GM21528 (cell line): ENCODE results near the gene LRIT2.

Experiments
- ATAC-seq: cut with Tn5 transposase; IDR thresholded peaks from one replicate; pipeline ENCODE4 v1.9.1; 2021; ENCODE audit warnings: mild to moderate bottlenecking, moderate library complexity; ENCODE audit not compliant: unreplicated experiment, low FRiP score

The LRIT2 gene

DNA sequence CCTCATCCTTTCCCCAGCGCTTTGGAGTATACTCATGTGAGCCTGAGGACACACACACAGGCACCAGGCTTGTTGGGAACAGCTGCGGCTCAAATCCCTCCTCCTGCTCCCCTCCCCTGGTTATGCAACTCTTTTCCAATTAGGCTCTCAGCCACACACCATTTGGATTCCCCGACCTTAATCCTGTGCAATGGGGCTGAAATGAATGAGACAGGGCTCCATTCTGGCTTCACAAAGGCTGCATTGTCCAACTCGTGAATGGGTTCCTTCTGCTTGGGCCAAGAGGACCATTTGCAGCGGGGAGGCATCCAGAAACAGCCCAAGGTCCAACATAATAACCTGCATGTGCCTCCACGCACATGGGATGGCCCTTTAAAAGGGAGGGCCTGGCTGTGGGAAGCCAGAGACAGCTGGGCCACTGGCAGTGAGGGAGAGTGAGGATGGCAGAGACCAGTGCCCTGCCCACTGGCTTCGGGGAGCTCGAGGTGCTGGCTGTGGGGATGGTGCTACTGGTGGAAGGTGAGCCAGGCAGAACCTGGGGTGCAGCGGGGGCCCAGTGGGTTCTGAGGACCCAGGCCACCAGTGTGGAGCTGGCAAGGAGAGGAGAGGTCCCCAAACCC, 19.4 kb upstream of the LRIT2 start, which contains the start of gene RGR:
Gene RGR, plus strand, starts transcription at position 403 of the 620 bp plus-strand sequence. Its CDS starts 38 bp downstream, at position 441.
- ATAC-seq: no peak

DNA sequence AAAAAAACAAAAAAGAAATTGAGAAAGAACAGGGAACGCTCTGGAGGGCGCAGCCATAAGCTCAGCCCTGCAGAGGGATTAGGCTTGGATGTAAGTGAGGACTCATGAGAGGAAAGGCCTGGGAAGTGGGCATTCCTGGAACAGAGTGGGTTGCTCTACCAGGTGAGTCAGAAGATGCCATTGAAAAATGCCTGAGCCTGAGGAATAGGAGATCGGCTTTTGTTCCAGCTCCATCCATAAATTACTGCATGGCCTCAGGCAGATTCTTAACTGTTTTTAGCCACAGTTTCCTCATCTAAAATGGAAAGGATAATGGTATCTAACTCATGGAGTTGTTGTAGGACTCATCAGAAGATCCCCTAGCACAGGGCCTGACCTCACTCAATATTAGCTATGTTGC, 18.4 kb upstream of the LRIT2 start:
- ATAC-seq: no peak

DNA sequence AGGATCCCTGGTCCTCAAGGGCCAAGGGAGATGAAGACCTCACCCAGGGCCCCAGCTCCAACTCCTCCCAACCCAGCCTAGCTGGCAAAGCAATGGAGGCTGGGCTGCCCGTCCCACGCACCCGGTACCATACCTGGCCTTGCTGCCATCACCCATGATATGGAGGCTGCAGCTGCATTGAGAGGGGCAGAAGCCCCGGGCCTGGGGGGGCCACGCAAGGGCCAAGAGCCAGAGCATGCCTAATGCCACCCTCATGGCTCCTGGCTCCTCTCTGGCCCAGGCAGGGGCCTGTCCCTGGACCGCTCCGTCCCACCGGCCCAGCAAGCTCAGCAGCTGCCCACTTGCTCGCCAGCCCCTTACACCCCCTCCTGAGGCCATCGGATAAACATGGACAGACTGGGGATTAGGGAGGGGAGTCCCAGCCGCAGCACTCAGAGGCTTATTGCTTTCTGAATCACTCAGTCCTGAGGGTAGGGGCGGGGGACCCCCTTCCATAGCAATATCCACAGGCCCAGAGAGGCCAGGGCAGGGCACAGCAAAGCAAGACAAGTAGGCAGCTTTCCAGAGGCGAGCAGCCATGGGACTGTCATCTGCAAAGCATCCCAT, 15.9 kb upstream of the LRIT2 start, which contains the start of gene LRIT1:
Gene LRIT1, minus strand, starts transcription at position 362 of the 606 bp plus-strand sequence. Its CDS starts 107 bp downstream, at position 255.
- no peak for ATAC-seq

- no peak for ATAC-seq
Observed at GRCh38 chr10:84238909-84239308, 13.6 kb upstream of the LRIT2 start.

GRCh38 chr10:84237199-84238051, 12.1 kb upstream of the LRIT2 start:
- no peak for ATAC-seq

DNA sequence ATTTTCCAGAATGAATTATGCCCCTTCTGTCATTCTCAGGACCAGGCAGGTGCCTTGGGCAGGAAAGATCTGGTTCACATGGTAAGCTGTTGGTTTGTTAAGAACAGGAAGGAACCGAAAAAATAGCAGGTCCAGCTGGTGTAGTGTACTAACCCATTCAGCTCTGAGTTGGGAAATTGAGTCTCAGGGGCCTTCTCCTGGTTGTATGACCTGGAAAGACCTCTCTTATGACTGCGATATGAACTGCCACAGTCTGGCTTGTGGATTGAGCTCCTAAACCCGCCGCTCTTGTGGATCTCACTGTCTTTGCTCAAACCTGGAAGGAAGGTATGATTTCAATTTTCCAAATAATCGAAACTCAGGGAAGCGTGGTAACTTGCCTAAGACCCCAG, 11.5 kb upstream of the LRIT2 start:
- ATAC-seq: no peak

GRCh38 chr10:84235096-84235495, 9.8 kb upstream of the LRIT2 start:
- ATAC-seq: no peak

DNA sequence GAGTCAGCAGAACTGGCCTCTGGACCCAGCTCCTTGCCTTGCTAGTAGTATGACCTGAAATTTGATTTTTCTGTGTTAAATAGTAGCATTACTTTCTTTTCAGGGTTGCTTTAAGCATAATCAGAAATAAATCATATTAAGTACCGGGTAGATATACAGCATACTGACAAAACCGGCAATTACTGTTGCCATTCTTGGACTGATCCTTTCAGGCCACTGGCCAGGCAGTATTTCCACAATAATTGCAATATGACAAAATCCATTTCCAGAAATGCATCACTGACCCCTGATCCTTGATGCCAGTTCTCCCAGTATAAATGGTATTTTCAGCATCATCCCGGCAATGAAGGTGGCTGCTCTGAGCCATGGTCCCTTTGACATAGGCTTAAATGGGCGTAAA, 9.1 kb upstream of the LRIT2 start:
- no peak for ATAC-seq

- no peak for ATAC-seq
Observed at GRCh38 chr10:84233940-84234339, 8.6 kb upstream of the LRIT2 start.

DNA sequence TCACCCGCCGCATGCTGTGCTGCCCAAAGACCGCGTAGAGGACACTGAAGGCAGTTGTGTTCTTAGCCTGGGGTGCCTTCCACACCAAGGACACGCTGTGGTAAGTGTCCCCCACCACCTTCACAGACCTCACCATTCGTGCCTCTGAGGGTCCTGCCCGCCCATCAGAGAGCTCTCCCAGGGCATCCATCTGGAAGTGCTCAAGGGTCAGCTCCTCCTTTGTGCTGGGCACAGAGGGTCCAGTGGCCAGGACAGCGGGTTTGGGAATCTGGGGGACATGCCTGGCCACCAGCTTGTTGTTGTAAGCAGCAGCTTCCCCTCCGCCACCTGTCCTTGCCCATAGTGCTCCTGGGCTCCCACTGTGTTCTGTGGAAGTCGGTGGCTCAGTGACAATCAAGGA, 7.0 kb upstream of the LRIT2 start:
- no peak for ATAC-seq

- no peak for ATAC-seq
Observed at GRCh38 chr10:84230359-84230758, 5.0 kb upstream of the LRIT2 start.

DNA sequence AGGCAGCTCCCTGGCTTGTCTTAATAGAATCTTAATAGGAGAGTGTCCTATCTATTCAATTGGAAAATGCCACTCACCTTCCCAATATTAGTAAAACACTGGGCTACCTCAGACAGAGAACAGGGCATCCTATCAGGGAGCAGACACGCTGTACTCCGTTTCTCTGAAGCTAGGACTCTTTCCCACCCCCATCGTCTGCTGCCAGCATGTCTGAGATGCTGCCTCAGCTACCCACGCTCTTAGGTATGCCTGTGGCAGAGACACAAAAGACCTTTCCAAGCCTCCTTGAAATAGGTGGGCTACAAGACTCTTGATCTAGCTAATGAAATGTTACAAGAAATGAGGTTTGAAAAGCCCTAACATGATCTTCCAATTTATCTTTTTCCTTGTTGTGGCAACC, 2.5 kb upstream of the LRIT2 start:
- ATAC-seq: no peak

GRCh38 chr10:84226616-84227015, 1.3 kb upstream of the LRIT2 start:
- no peak for ATAC-seq

DNA sequence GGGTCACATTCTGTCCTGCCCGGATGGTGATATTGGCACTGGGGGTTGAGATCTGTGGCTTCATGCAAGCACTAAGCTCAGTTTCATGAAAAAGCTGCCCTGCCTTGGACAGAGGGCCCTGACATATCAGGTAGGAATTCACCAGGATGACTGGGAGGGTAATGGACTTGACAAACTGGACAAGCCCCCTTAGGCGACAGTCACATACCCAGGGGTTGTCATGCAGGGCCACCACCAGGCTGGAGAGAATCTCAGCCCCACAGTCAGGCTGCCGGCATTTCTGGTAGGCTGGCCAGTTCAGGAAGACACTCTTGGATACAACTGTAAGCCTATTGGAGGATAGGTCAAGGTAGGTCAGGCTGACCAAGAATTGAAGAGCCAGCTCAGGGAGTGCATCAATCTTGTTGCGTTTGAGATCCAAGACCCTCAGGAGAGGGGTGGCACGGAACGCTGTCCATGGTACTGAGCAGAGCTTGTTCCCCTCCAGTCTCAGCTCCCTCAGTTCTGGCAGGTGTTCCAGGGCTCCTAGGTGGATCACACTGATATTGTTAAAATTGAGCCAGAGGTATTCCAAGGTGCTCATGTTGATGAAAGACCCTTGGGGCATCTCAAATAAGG, 824 bp downstream of the LRIT2 start:
- no peak for ATAC-seq

DNA sequence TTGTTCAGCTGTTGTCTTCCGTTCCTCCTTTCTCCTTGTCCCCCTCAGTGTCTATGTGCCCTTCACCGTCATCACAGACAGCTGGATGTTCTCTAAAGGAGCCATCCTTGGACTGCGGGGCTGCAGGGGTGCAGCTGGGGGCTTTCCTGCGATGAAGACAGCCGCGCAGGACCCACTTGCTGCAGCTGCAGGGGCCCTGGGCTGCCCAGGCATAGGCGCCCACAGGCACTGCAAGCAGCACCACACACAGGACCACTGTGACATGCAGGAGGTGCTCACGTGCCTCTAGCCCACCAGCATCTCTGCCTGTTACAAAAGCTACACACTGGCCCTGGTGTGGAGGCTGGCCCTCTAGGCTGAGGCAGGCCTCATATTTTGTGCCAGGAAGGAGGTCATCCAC, 3.4 kb downstream of the LRIT2 start:
- ATAC-seq: no peak

GRCh38 chr10:84217746-84218145, 7.6 kb downstream of the LRIT2 start:
- ATAC-seq: no peak

DNA sequence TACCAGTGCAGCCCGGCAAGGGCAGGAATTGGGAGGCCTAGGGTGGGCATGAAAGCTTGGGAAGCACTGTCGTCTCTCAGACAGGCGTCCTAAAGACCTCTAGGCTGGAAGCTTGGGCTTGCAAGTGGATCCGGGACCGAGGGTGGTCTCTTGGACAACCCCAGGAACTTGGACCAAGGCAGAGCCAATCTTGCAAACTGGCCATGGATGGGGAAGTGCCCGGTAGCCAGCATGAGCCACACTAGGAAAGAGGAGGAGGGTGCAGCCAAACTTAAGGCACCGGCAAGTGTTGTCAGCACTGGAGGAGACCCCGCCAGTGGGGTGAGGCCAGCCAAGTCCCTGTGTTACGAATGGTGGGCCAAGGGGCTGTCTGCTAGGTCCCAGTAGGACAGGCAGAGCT, 8.5 kb downstream of the LRIT2 start:
- ATAC-seq: no peak

- peak; percentile 96 for ATAC-seq
Observed at GRCh38 chr10:84214612-84215235, 10.6 kb downstream of the LRIT2 start.

DNA sequence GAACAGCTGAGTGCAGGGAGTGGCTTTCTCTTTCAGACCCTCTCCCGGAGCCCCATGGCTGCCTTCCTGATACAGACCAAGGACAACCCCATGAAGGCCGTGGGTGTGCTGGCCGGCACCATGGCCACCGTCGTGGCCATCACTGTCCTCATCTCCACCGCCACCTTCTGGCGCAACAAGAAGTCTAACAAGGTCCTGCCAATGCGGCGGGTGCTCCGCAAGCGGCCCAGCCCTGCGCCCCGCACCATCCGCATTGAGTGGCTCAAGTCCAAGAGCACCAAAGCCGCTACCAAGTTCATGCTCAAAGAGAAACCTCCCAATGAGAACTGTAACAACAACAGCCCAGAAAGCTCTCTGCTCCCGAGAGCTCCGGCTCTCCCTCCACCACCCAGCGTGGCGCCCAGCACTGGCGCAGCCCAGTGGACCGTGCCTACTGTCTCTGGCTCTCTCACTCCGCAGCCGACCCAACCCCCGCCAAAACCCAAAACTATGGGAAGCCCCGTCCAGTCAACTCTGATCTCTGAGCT, 11.2 kb downstream of the LRIT2 start:
- no peak for ATAC-seq

DNA sequence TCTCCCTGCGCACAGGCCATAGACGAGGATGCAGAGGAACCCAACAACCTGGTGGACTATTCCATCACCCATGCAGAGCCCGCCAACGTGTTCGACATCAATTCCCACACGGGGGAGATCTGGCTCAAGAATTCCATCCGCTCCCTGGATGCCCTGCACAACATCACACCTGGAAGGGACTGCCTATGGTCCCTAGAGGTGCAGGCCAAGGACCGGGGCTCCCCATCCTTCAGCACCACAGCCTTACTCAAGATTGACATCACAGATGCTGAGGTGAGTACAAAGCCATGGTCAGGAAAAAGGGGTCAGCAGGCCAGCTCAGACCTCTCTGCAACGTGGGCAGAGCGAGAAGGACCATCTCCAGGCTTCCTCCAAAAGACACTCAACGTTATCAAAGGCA, 12.3 kb downstream of the LRIT2 start:
- ATAC-seq: no peak
